Smooth muscle cell (in vitro differentiated cells): ENCODE results near the gene ZBTB7B. TPM values are rescaled to one million over a fixed set of nuclear protein-coding genes. Genes with fewer than 3 reads are reported as not detected.

Experiments
- DNase-seq: peaks from one replicate; lab custom pipeline; 2025; ENCODE audit not compliant: unreplicated experiment; lab: John Stamatoyannopoulos, UW
- H2AFZ ChIP-seq: fragments of 200-600 bp; sonication (generic); 2 replicates; pipeline ENCODE4 v1.6.0; 2016; ENCODE audit warnings: antibody characterized with exemption, low read depth, mild to moderate bottlenecking
- H3F3A ChIP-seq: fragments of 200-600 bp; sonication (generic); 2 replicates; pipeline ENCODE4 v1.6.0; 2017; ENCODE audit warnings: antibody characterized with exemption, low read depth
- H3K27ac ChIP-seq: fragments of 200-600 bp; sonication (generic); 2 replicates; pipeline ENCODE4 v1.5.1; 2016; ENCODE audit warnings: low read depth, mild to moderate bottlenecking
- H3K27me3 ChIP-seq: fragments of 200-600 bp; sonication (generic); 2 replicates; pipeline ENCODE4 v1.6.1; 2016; ENCODE audit warnings: low read depth, mild to moderate bottlenecking
- H3K36me3 ChIP-seq: fragments of 200-600 bp; sonication (generic); 2 replicates; pipeline ENCODE4 v1.5.1; 2016; ENCODE audit warnings: low read depth
- H3K4me1 ChIP-seq: fragments of 200-600 bp; sonication (generic); 2 replicates; pipeline ENCODE4 v1.5.1; 2016; ENCODE audit warnings: low read depth
- H3K4me2 ChIP-seq: fragments of 200-600 bp; sonication (generic); 2 replicates; pipeline ENCODE4 v1.6.0; 2016; ENCODE audit warnings: mild to moderate bottlenecking
- H3K4me3 ChIP-seq: fragments of 200-600 bp; sonication (generic); 2 replicates; pipeline ENCODE4 v1.5.1; 2016; ENCODE audit warnings: mild to moderate bottlenecking
- H3K79me2 ChIP-seq: fragments of 200-600 bp; sonication (generic); 2 replicates; pipeline ENCODE4 v1.6.0; 2016; ENCODE audit warnings: low read depth, mild to moderate bottlenecking
- H3K9ac ChIP-seq: fragments of 200-600 bp; sonication (generic); 2 replicates; pipeline ENCODE4 v1.6.0; 2016; ENCODE audit warnings: low read depth
- H3K9me3 ChIP-seq: fragments of 200-600 bp; sonication (generic); replicated peaks from 2 replicates; pipeline ENCODE4 v1.5.1; 2016; ENCODE audit warnings: low read depth
- H4K20me1 ChIP-seq: fragments of 200-600 bp; sonication (generic); 2 replicates; pipeline ENCODE4 v1.6.0; 2016; ENCODE audit warnings: low read depth
- CTCF ChIP-seq: fragments of 200-600 bp; sonication (generic); IDR thresholded peaks from 2 replicates; pipeline ENCODE4 v1.5.1; 2017; ENCODE audit warnings: borderline replicate concordance, mild to moderate bottlenecking, antibody characterized with exemption; ENCODE audit not compliant: insufficient read depth, poor library complexity, severe bottlenecking
- WGBS: methylation state at CpG from one replicate; pipeline ENCODE4 v1.1.7; 2016; ENCODE audit warnings: low lambda C conversion rate; 5-methylcytosine and 5-hydroxymethylcytosine counted together
- polyA plus RNA-seq: library from polyadenylated mRNA; unstranded; fragments of >200 nt; fragmentation: Nextera tagmentation; extraction: Ambion mirVana; gene quantifications from 2 replicates; pipeline ENCODE4 v1.2.1, GENCODE V29; 2016
- total RNA-seq: library from RNA; depleted of rRNA; stranded (reverse); fragments of >200 nt; gene quantifications from 2 replicates; pipeline ENCODE4 v1.2.3, GENCODE V29; 2014

ZBTB7B gene
- total and polyA plus RNA-seq, 2 experiments from 2014 or later: 7.5 to 15.5 TPM

- peak overlapping the region; percentile 85 for H3K27ac ChIP-seq
- H3K9ac ChIP-seq: peak overlapping the region; percentile 83
- H3K4me1 ChIP-seq: peaks cover 21% of the 10 kb centered on the region
- peak overlapping the region; percentile 82 for H3K4me3 ChIP-seq
- DNase-seq: no peak
- H3K9me3 ChIP-seq: no peaks in the 10 kb centered on the region
- no peaks in the 10 kb centered on the region for H3K27me3 ChIP-seq
- peaks cover 5% of the 10 kb centered on the region for H3K36me3 ChIP-seq
- H2AFZ ChIP-seq: no peak overlapping the region
- peak overlapping the region; percentile 95 for H3K4me2 ChIP-seq
- no peak for TF ChIP-seq CTCF
- peaks cover 15% of the 10 kb centered on the region for H4K20me1 ChIP-seq
- H3K79me2 ChIP-seq: peaks cover 17% of the 10 kb centered on the region
- H3F3A ChIP-seq: peaks cover 24% of the 10 kb centered on the region
- WGBS: 18% methylated on average over 25 of the region's 25 CpGs
These were observed 40.3 kb upstream of the ZBTB7B start for GRCh38 chr1:154962156-154962749.

GRCh38 chr1:154962795-154963330, 39.7 kb upstream of the ZBTB7B start:
- H3K36me3 ChIP-seq: peaks cover 5% of the 10 kb centered on the region
- peak overlapping the region; percentile 82 for H3K4me3 ChIP-seq
- peaks cover 16% of the 10 kb centered on the region for H3K4me1 ChIP-seq
- peak overlapping the region; percentile 83 for H3K9ac ChIP-seq
- peaks cover 24% of the 10 kb centered on the region for H3K79me2 ChIP-seq
- H3K27ac ChIP-seq: peak overlapping the region; percentile 85
- 86% methylated on average over 6 of the region's 6 CpGs for WGBS
- peak overlapping the region; percentile 95 for H3K4me2 ChIP-seq
- peaks cover 29% of the 10 kb centered on the region for H3F3A ChIP-seq
- H4K20me1 ChIP-seq: peaks cover 20% of the 10 kb centered on the region
- no peaks in the 10 kb centered on the region for H3K27me3 ChIP-seq
- H3K9me3 ChIP-seq: no peaks in the 10 kb centered on the region
- no peak overlapping the region for H2AFZ ChIP-seq
- TF ChIP-seq CTCF: no peak
- no peak for DNase-seq

- H3K27ac ChIP-seq: peak overlapping the region; percentile 85
- 92% methylated on average over 8 of the region's 8 CpGs for WGBS
- no peak overlapping the region for H3K4me3 ChIP-seq
- peaks cover 29% of the 10 kb centered on the region for H3F3A ChIP-seq
- H3K9ac ChIP-seq: no peak overlapping the region
- H3K79me2 ChIP-seq: peaks cover 31% of the 10 kb centered on the region
- no peak overlapping the region for H3K4me2 ChIP-seq
- DNase-seq: no peak
- H4K20me1 ChIP-seq: peaks cover 28% of the 10 kb centered on the region
- H3K27me3 ChIP-seq: no peaks in the 10 kb centered on the region
- no peak for TF ChIP-seq CTCF
- peaks cover 5% of the 10 kb centered on the region for H3K36me3 ChIP-seq
- H2AFZ ChIP-seq: no peak overlapping the region
- peaks cover 18% of the 10 kb centered on the region for H3K4me1 ChIP-seq
- H3K9me3 ChIP-seq: no peaks in the 10 kb centered on the region
These were observed 39.0 kb upstream of the ZBTB7B start for GRCh38 chr1:154963643-154964042.

GRCh38 chr1:154964359-154964758, 38.2 kb upstream of the ZBTB7B start:
- Histone ChIP-seq H3K4me1 (peaks cover 26% of the 10 kb centered on the region), H3F3A (peaks cover 29% of the 10 kb centered on the region), H3K36me3 (peaks cover 5% of the 10 kb centered on the region), H2AFZ (no peak overlapping the region), H3K9me3 (no peaks in the 10 kb centered on the region), H3K4me3 (no peak overlapping the region), H3K4me2 (no peak overlapping the region), H3K79me2 (peaks cover 38% of the 10 kb centered on the region), H4K20me1 (peaks cover 35% of the 10 kb centered on the region), H3K9ac (no peak overlapping the region), H3K27me3 (no peaks in the 10 kb centered on the region), H3K27ac (no peak overlapping the region)
- DNase-seq: no peak
- no peak for TF ChIP-seq CTCF
- WGBS: 97% methylated on average over 6 of the region's 6 CpGs
